ENCODE data around the gene MME.
"Not testable (repeated sequence)": the region's sequence is repeated elsewhere in the genome, so short reads cannot be mapped to it uniquely, and the experiment has no call there.

Gene MME

DNA sequence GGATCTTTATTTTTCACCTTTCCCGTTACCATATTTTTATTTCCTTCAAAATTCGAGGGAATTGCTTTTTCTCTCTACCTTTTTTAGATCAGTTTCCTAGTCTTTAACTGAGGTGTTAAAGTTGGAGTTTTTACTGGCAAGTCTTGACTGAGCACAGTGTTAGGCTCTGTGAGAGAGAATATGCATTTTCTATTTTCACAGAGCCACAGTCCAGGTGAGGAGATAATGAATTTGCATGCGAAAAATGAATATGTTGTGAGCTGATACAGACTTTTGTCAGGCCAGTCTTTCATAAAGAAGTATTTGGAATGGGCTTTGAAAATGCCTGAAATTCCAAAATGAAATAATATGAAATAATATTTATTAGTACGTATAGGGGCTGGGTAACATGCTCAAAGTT lies 31.9 kb downstream of the MME start:
- Histone ChIP-seq H4K20me1 (ENCODE audit: insufficient read depth, low read length) (no peaks in the 10 kb centered on the region), H3K9me3 (ENCODE audit: insufficient read depth, low read length) (peaks cover 20% of the 10 kb centered on the region; the same call in 1 of the 2 replicates), H3K4me2 (ENCODE audit: low read length) (peak overlapping the region; percentile 71), H3K79me2 (ENCODE audit: low read length) (no peaks in the 10 kb centered on the region), H3K36me3 (replicated peaks; ENCODE audit: low read depth, low read length) (no peaks in the 10 kb centered on the region), H3K9ac (ENCODE audit: low read length) (peak overlapping the region; percentile 39), H3K27me3 (ENCODE audit: low read depth, low read length) (no peaks in the 10 kb centered on the region), H3K4me3 (ENCODE audit: low read length) (peak overlapping the region; percentile 44), H2AFZ (ENCODE audit: low read depth, low read length) (no peak overlapping the region), H3K4me1 (ENCODE audit: low read length) (peaks cover 37% of the 10 kb centered on the region), H3K27ac (ENCODE audit: low read length) (peak overlapping the region; percentile 77)
- TF ChIP-seq, protein P1, sequence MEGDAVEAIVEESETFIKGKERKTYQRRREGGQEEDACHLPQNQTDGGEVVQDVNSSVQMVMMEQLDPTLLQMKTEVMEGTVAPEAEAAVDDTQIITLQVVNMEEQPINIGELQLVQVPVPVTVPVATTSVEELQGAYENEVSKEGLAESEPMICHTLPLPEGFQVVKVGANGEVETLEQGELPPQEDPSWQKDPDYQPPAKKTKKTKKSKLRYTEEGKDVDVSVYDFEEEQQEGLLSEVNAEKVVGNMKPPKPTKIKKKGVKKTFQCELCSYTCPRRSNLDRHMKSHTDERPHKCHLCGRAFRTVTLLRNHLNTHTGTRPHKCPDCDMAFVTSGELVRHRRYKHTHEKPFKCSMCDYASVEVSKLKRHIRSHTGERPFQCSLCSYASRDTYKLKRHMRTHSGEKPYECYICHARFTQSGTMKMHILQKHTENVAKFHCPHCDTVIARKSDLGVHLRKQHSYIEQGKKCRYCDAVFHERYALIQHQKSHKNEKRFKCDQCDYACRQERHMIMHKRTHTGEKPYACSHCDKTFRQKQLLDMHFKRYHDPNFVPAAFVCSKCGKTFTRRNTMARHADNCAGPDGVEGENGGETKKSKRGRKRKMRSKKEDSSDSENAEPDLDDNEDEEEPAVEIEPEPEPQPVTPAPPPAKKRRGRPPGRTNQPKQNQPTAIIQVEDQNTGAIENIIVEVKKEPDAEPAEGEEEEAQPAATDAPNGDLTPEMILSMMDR (IDR thresholded peaks at IDR 0.05; ENCODE audit: low read depth, low read length), result no peak
- TF ChIP-seq EZH2phosphoT487 (IDR thresholded peaks at IDR 0.05; ENCODE audit: low read depth), result no peak

DNA sequence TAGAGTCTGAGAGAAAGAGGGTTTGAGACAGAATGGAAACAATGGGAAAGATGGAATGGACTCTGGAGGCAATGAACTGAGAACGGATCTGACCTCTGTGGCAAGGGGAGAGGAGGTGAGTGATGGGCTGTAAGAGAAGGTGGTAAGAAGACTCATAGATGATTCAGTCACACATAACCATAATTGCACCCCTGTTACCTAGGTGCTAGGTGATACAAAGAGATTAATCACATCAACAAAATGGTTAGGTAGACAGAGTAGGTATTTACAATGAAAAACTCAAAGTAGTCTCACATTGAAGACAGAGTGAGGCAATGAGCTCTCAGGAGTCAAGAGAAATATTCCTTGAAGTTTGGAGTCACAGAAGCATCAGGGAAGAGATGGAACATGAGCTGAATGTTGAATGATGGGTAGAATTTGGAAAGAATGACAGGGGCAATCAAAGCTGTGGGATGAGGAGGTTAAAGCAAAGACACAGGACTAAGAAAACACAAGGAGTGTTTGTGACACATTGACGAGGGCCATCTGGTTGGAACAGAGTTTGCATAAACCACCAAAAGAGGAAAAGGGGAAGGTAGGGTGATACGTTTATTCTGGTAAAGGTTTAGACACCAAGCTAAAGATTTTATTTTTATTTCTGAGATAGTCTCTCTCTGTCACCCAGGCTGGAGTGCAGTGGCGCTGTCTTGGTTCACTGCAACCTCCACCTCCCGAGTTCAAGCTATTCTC lies 32.7 kb downstream of the MME start:
- TF ChIP-seq EZH2phosphoT487 (IDR thresholded peaks at IDR 0.05; ENCODE audit: low read depth), result no peak
- TF ChIP-seq, protein P1 (IDR thresholded peaks at IDR 0.05; ENCODE audit: low read depth, low read length), result no peak
- Histone ChIP-seq H3K79me2 (ENCODE audit: low read length) (no peaks in the 10 kb centered on the region), H3K4me1 (ENCODE audit: low read length) (peaks cover 37% of the 10 kb centered on the region), H3K36me3 (replicated peaks; ENCODE audit: low read depth, low read length) (no peaks in the 10 kb centered on the region), H3K4me3 (ENCODE audit: low read length) (peak overlapping the region; percentile 44), H3K9ac (ENCODE audit: low read length) (peak overlapping the region; percentile 8; the same call in 1 of the 2 replicates), H3K4me2 (ENCODE audit: low read length) (peak overlapping the region; percentile 71), H3K27me3 (ENCODE audit: low read depth, low read length) (no peaks in the 10 kb centered on the region), H4K20me1 (ENCODE audit: insufficient read depth, low read length) (no peaks in the 10 kb centered on the region), H3K27ac (ENCODE audit: low read length) (peak overlapping the region; percentile 77), H2AFZ (ENCODE audit: low read depth, low read length) (peak overlapping the region; percentile 0; the same call in 1 of the 2 replicates), H3K9me3 (ENCODE audit: insufficient read depth, low read length) (peaks cover 20% of the 10 kb centered on the region; the same call in 1 of the 2 replicates)

DNA sequence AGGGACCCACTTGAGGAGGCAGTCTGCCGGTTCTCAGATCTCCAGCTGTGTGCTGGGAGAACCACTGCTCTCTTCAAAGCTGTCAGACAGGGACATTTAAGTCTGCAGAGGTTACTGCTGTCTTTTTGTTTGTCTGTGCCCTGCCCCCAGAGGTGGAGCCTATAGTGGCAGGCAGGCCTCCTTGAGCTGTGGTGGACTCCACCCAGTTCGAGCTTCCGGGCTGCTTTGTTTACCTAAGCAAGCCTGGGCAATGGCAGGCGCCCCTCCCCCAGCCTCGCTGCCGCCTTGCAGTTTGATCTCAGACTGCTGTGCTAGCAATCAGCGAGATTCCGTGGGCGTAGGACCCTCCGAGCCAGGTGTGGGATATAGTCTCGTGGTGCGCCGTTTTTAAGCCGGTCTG lies 44.6 kb downstream of the MME start:
- H3K4me1 ChIP-seq (ENCODE audit: low read length); H3K9ac ChIP-seq (ENCODE audit: low read length); H3K79me2 ChIP-seq (ENCODE audit: low read length); H3K4me2 ChIP-seq (ENCODE audit: low read length); H3K9me3 ChIP-seq (ENCODE audit: insufficient read depth, low read length); H4K20me1 ChIP-seq (ENCODE audit: insufficient read depth, low read length); H2AFZ ChIP-seq (ENCODE audit: low read depth, low read length); H3K27ac ChIP-seq (ENCODE audit: low read length); H3K27me3 ChIP-seq (ENCODE audit: low read depth, low read length); H3K4me3 ChIP-seq (ENCODE audit: low read length); H3K36me3 ChIP-seq (replicated peaks; ENCODE audit: low read depth, low read length): not testable (repeated sequence)

DNA sequence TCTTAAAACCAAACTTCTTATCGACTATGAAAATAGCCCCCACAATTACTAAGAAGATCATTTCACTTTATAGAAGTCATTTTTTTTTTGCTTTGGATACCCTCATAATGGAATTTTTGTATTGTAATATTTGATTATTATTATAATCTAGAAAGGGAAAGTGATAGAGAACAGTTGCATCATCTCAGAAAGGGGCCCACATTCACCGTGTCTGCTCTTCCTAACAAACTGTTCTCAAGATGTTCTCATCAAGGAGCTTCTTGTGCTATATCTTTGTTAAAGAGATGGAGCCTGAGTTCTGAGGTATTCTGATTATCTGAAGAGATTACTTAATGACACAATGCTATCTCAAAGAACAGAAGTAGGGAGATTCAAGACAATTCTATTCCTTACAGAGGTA lies 49.3 kb downstream of the MME start:
- Histone ChIP-seq H3K9me3 (ENCODE audit: insufficient read depth, low read length) (no peaks in the 10 kb centered on the region), H3K4me2 (ENCODE audit: low read length) (no peak overlapping the region), H4K20me1 (ENCODE audit: insufficient read depth, low read length) (no peaks in the 10 kb centered on the region), H2AFZ (ENCODE audit: low read depth, low read length) (no peak overlapping the region), H3K9ac (ENCODE audit: low read length) (no peak overlapping the region), H3K4me3 (ENCODE audit: low read length) (no peak overlapping the region), H3K27ac (ENCODE audit: low read length) (no peak overlapping the region), H3K27me3 (ENCODE audit: low read depth, low read length) (no peaks in the 10 kb centered on the region), H3K36me3 (replicated peaks; ENCODE audit: low read depth, low read length) (no peaks in the 10 kb centered on the region), H3K4me1 (ENCODE audit: low read length) (peaks cover 31% of the 10 kb centered on the region), H3K79me2 (ENCODE audit: low read length) (no peaks in the 10 kb centered on the region)
- TF ChIP-seq, protein P1 (IDR thresholded peaks at IDR 0.05; ENCODE audit: low read depth, low read length), result no peak
- no peak for TF ChIP-seq EZH2phosphoT487 (IDR thresholded peaks at IDR 0.05; ENCODE audit: low read depth)
